B cell (primary cell): Measurements from ENCODE around the gene L3MBTL1. TPM values are rescaled to one million over a fixed set of nuclear protein-coding genes. Genes with fewer than 3 reads are reported as not detected.

Experiments
- ATAC-seq: fragments of 200-7000 bp; cut with Tn5 transposase; one replicate; pipeline ENCODE4 v1.10.0; 2021; ENCODE audit warnings: low read depth, mild to moderate bottlenecking, moderate number of reproducible peaks, moderate library complexity
- CTCF ChIA-PET: fragments of 350-600 bp; sonication (Branson Sonifier 250); formaldehyde crosslinking; loops from one replicate; lab custom pipeline; 2021; ENCODE audit warnings: antibody characterized with exemption, inconsistent platforms; lab: Charles Lee
- POLR2A ChIA-PET: fragments of 350-600 bp; sonication (Branson Sonifier 250); formaldehyde crosslinking; loops from one replicate; lab custom pipeline; 2021; ENCODE audit warnings: antibody characterized with exemption; lab: Charles Lee
- DNase-seq: peaks from one replicate; pipeline ENCODE4 v3.0.0; 2013
- H2AFZ ChIP-seq: 2 replicates; pipeline ENCODE4 v1.6.1; 2012; ENCODE audit warnings: mild to moderate bottlenecking, low read depth, low read length; ENCODE audit not compliant: insufficient read depth, poor library complexity, severe bottlenecking
- H3K27ac ChIP-seq, 2 donors: 1 replicate in 1 of 2; 2 replicates in 1 of 2; pipeline ENCODE4 v1.5.1; 2012 to 2013; ENCODE audit warnings: low read length in 2 of 2, mild to moderate bottlenecking in 2 of 2, moderate library complexity in 1 of 2
- H3K27me3 ChIP-seq, 4 experiments: fragments of 200-600 bp in 1 of 4; sonication (generic) in 1 of 4; replicated peaks in 1 of 4; 1 replicate in 2 of 4; 2 replicates in 2 of 4; pipeline versions ENCODE4 v1.6.1 to v1.7.0; 2013 to 2016; ENCODE audit warnings: low read length in 3 of 4, mild to moderate bottlenecking in 2 of 4, mixed read lengths in 1 of 4, moderate library complexity in 1 of 4; ENCODE audit not compliant: insufficient read depth in 4 of 4, control insufficient read depth in 3 of 4; ENCODE audit errors: control extremely low read depth in 1 of 4
- H3K36me3 ChIP-seq, 2 experiments: replicated peaks in 1 of 2; 1 replicate in 1 of 2; 2 replicates in 1 of 2; pipeline versions ENCODE4 v1.6.1 to v1.7.1; 2013; ENCODE audit warnings: low read length in 1 of 2; ENCODE audit not compliant: insufficient read depth in 2 of 2, control insufficient read depth in 1 of 2; ENCODE audit errors: control extremely low read depth in 1 of 2, extremely low read depth in 1 of 2
- H3K4me1 ChIP-seq, 2 donors: fragments of 200-600 bp in 1 of 2; sonication (generic) in 1 of 2; 1 replicate in 1 of 2; 2 replicates in 1 of 2; pipeline versions ENCODE4 v1.5.1 to v1.6.1; 2013 to 2017; ENCODE audit warnings: low read length in 2 of 2; ENCODE audit not compliant: control insufficient read depth in 2 of 2, insufficient read depth in 2 of 2
- H3K4me2 ChIP-seq: replicated peaks from 2 replicates; pipeline ENCODE3; 2012; ENCODE audit warnings: mild to moderate bottlenecking, low read depth, low read length; ENCODE audit not compliant: poor library complexity, severe bottlenecking
- H3K4me3 ChIP-seq, 5 experiments: fragments of 200-600 bp in 1 of 5; sonication (generic) in 1 of 5; 1 replicate in 3 of 5; 2 replicates in 2 of 5; pipeline versions ENCODE4 v1.5.1 to v1.7.0; 2011 to 2016; ENCODE audit warnings: low read length in 4 of 5, mild to moderate bottlenecking in 4 of 5, low read depth in 2 of 5, control low read depth in 1 of 5, moderate library complexity in 1 of 5; ENCODE audit not compliant: insufficient read depth in 1 of 5; ENCODE audit errors: control extremely low read depth in 1 of 5, extremely low read depth in 1 of 5
- H3K79me2 ChIP-seq: fragments of 200-600 bp; sonication (generic); one replicate; pipeline ENCODE4 v1.6.0; 2016; ENCODE audit warnings: low read length; ENCODE audit not compliant: control insufficient read depth, insufficient read depth
- H3K9ac ChIP-seq: fragments of 200-600 bp; sonication (generic); 2 replicates; pipeline ENCODE4 v1.6.1; 2017; ENCODE audit warnings: mild to moderate bottlenecking, low read length, moderate library complexity
- H3K9me3 ChIP-seq, 3 donors: one replicate each; pipeline versions ENCODE4 v1.6.1 to v1.7.1; 2013; ENCODE audit warnings: low read length in 2 of 3; ENCODE audit not compliant: control insufficient read depth in 2 of 3, insufficient read depth in 1 of 3; ENCODE audit errors: control extremely low read depth in 1 of 3
- H4K20me1 ChIP-seq: 2 replicates; pipeline ENCODE4 v1.6.0; 2012; ENCODE audit warnings: mild to moderate bottlenecking, low read length; ENCODE audit not compliant: insufficient read depth, control insufficient read depth, poor library complexity, severe bottlenecking
- H3K27ac Mint-ChIP-seq: one replicate; pipeline ENCODE4 v1.8.0; 2021; ENCODE audit warnings: mixed read lengths
- H3K27me3 Mint-ChIP-seq: one replicate; pipeline ENCODE4 v1.8.0; 2021; ENCODE audit warnings: mixed read lengths
- H3K4me1 Mint-ChIP-seq: one replicate; pipeline ENCODE4 v1.8.0; 2021; ENCODE audit warnings: mixed read lengths
- H3K4me3 Mint-ChIP-seq: one replicate; pipeline ENCODE4 v1.8.0; 2021; ENCODE audit warnings: mixed read lengths
- H3K9me3 Mint-ChIP-seq: one replicate; pipeline ENCODE4 v1.8.0; 2022; ENCODE audit warnings: mixed read lengths; ENCODE audit not compliant: insufficient read depth
- EZH2 ChIP-seq: IDR thresholded peaks from 2 replicates; pipeline ENCODE4 v1.6.1; 2012; ENCODE audit warnings: borderline replicate concordance, low read depth, mild to moderate bottlenecking, moderate library complexity, low read length; ENCODE audit not compliant: insufficient read depth, poor library complexity, severe bottlenecking
- WGBS: methylation state at CpG from one replicate; pipeline ENCODE4 v1.1.5; 2013; ENCODE audit warnings: missing lambda C conversion rate; ENCODE audit not compliant: insufficient coverage; 5-methylcytosine and 5-hydroxymethylcytosine counted together
- intact Hi-C: fragments of 100-400 bp; cut with micrococcal nuclease; formaldehyde crosslinking; loops from one replicate; pipeline ENCODE4 v1.10.0; 2022
- polyA plus RNA-seq: library from polyadenylated mRNA; depleted of rRNA; stranded (reverse); fragments of >200 nt; gene quantifications from 2 replicates; pipeline ENCODE4 v1.2.3, GENCODE V29; 2012
- total RNA-seq, 2 donors: library from RNA; stranded (reverse); fragments of 120-200 nt in 1 of 2; gene quantifications; 1 replicate in 1 of 2; 2 replicates in 1 of 2; pipeline versions ENCODE4 v1.2.3 to v1.2.4, GENCODE V29; 2013 to 2022
- TF ChIP-seq, protein P1 (sequence below): fragments of 200-600 bp; IDR thresholded peaks from one replicate; pipeline ENCODE4 v1.8.0; 2022; ENCODE audit warnings: antibody characterized with exemption, mild to moderate bottlenecking

L3MBTL1 gene
- total and polyA plus RNA-seq, 2 donors (not counting 1 experiment from before 2014, with no cell fraction given) = 15.6 to 31.4 TPM

DNA sequence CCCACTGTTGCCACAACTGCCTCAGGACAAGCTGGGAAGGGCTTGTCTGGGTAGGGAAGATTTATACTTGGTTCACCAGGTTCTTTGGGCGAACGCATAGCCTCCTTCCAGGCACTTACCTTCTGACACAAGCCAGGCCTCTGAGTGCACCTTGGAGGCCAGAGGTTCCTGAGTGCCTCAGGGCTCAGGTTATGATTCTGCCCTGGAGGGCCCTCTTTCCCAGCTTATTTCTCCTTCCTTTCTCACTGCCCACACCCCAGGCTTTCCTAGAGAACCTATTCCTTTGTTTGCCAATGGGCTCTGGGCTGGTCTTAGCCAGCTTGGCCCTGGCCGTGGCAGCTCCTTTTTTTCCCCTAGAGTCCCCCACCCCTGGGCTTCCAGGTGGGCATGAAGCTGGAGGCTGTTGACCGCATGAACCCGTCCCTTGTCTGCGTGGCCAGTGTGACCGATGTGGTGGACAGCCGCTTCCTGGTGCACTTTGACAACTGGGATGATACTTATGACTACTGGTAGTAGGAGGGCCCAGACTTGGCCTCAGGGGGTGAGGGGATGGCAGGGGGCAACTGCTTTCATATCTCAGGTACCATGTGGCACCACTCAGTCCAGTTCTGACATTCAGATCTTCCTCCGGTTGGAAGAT lies 25.0 kb downstream of the L3MBTL1 start:
- ATAC-seq = no peak
- Mint-ChIP-seq H3K4me3 (no peak overlapping the region), H3K4me1 (no peaks in the 10 kb centered on the region), H3K27ac (no peak overlapping the region), H3K9me3 (no peaks in the 10 kb centered on the region), H3K27me3 (no peaks in the 10 kb centered on the region)
- 95% methylated on average over 8 of the region's 9 CpGs for WGBS
- Histone ChIP-seq H3K27ac (no peak overlapping the region), H3K36me3 (peaks cover 0 to 4% of the 10 kb centered on the region in 2 experiments), H3K4me2 (no peak overlapping the region), H3K4me1 (no peaks in the 10 kb centered on the region), H3K79me2 (no peaks in the 10 kb centered on the region), H4K20me1 (no peaks in the 10 kb centered on the region), H3K9me3 (no peaks in the 10 kb centered on the region), H2AFZ (no peak overlapping the region), H3K4me3 (no peak overlapping the region), H3K9ac (no peak overlapping the region), H3K27me3 (no peaks in the 10 kb centered on the region)
- DNase-seq = no peak
- TF ChIP-seq EZH2 = no peak
- TF ChIP-seq, protein P1, sequence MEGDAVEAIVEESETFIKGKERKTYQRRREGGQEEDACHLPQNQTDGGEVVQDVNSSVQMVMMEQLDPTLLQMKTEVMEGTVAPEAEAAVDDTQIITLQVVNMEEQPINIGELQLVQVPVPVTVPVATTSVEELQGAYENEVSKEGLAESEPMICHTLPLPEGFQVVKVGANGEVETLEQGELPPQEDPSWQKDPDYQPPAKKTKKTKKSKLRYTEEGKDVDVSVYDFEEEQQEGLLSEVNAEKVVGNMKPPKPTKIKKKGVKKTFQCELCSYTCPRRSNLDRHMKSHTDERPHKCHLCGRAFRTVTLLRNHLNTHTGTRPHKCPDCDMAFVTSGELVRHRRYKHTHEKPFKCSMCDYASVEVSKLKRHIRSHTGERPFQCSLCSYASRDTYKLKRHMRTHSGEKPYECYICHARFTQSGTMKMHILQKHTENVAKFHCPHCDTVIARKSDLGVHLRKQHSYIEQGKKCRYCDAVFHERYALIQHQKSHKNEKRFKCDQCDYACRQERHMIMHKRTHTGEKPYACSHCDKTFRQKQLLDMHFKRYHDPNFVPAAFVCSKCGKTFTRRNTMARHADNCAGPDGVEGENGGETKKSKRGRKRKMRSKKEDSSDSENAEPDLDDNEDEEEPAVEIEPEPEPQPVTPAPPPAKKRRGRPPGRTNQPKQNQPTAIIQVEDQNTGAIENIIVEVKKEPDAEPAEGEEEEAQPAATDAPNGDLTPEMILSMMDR = no peak
- CTCF ChIA-PET = no interaction called here
- POLR2A ChIA-PET = no interaction called here
- intact Hi-C loops = no loop called here

DNA sequence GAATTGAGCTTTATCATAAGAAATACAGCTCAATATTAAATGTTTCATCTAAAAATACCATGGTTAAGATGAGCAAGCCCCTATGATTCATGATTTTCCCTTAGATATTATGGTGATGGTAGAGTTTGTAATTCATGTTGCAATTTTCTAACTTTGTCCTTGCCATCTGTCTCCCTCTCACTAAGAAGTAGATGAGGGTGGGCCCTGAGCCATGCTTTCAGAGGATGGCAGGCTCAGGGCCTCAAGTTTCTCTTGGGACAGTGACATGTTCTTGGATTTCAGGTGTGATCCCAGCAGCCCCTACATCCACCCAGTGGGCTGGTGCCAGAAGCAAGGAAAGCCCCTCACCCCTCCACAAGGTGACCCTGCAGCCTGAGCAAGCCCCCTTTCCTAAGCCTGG lies 25.6 kb downstream of the L3MBTL1 start:
- H4K20me1 ChIP-seq = no peaks in the 10 kb centered on the region
- no peak overlapping the region for H2AFZ ChIP-seq
- no peak overlapping the region for H3K4me3 ChIP-seq
- Mint-ChIP-seq H3K27me3 (no peaks in the 10 kb centered on the region), H3K4me1 (peaks cover 2% of the 10 kb centered on the region), H3K27ac (no peak overlapping the region), H3K4me3 (no peak overlapping the region), H3K9me3 (no peaks in the 10 kb centered on the region)
- no peaks in the 10 kb centered on the region for H3K79me2 ChIP-seq
- H3K4me2 ChIP-seq = no peak overlapping the region
- DNase-seq (no peak), ATAC-seq (no peak)
- H3K27me3 ChIP-seq = no peaks in the 10 kb centered on the region
- H3K9ac ChIP-seq = no peak overlapping the region
- peaks cover 0 to 4% of the 10 kb centered on the region in 2 experiments for H3K36me3 ChIP-seq
- no peaks in the 10 kb centered on the region for H3K9me3 ChIP-seq
- no peak for TF ChIP-seq EZH2
- TF ChIP-seq, protein P1 = no peak
- ChIA-PET POLR2A (no interaction called here), CTCF (no interaction called here)
- H3K27ac ChIP-seq = no peak overlapping the region
- intact Hi-C loops = no loop called here
- peaks cover 0 to 2% of the 10 kb centered on the region in 2 donors for H3K4me1 ChIP-seq
